ENCODE measurements around the gene MAP2.
"Not testable (repeated sequence)": the region's sequence is repeated elsewhere in the genome, so short reads cannot be mapped to it uniquely, and the experiment has no call there.

The MAP2 gene

DNA sequence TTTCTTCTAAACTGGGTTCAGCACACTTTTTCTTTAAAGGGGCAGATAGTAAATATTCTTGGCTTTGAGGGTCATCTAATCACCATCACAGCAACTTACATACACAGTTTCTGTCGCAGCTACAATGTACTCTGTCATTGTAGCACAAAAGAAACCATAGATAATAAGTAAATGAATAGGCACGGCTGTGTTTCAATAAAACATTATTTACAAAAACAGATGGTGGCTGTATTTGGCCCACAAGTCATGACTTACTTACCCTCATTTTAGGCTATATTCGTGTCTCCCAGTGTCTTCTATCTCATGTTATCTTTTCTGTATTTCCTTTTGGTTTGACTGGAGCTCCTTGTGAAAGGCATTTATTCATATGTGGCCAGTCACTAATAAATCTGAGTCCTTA, 168.3 kb downstream of the MAP2 start:
- TF ChIP-seq, protein P1, sequence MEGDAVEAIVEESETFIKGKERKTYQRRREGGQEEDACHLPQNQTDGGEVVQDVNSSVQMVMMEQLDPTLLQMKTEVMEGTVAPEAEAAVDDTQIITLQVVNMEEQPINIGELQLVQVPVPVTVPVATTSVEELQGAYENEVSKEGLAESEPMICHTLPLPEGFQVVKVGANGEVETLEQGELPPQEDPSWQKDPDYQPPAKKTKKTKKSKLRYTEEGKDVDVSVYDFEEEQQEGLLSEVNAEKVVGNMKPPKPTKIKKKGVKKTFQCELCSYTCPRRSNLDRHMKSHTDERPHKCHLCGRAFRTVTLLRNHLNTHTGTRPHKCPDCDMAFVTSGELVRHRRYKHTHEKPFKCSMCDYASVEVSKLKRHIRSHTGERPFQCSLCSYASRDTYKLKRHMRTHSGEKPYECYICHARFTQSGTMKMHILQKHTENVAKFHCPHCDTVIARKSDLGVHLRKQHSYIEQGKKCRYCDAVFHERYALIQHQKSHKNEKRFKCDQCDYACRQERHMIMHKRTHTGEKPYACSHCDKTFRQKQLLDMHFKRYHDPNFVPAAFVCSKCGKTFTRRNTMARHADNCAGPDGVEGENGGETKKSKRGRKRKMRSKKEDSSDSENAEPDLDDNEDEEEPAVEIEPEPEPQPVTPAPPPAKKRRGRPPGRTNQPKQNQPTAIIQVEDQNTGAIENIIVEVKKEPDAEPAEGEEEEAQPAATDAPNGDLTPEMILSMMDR (IDR thresholded peaks at IDR 0.05) = no peak
- no peak for DNase-seq
- no peaks in the 10 kb centered on the region for H3K27me3 Mint-ChIP-seq (ENCODE audit: low read depth, poor library complexity)
- H3K9me3 Mint-ChIP-seq = no peaks in the 10 kb centered on the region
- no peaks in the 10 kb centered on the region for H3K4me1 Mint-ChIP-seq
- H3K36me3 Mint-ChIP-seq (ENCODE audit: low read depth) = no peaks in the 10 kb centered on the region
- peak overlapping the region; percentile 1 for H3K27ac Mint-ChIP-seq
- no peak overlapping the region for H3K4me3 Mint-ChIP-seq

DNA sequence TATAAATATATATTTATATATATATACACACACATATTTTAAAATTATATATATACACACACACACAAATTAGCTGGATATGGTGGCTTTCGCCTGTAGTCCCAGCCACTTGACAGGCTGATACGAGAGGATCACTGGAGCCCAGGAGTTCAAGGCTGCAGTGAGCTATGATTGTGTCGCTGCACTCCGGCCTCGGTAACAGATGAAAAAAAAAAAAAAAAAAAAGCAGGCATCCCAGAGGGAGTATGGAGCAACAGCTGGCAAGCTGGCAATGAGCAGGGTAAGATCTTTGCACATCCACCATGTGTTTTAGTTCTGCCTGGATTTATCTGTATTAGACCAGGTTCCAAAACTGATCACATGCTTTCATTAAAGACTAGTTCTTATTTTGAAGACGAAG, 170.1 kb downstream of the MAP2 start:
- H3K4me3 Mint-ChIP-seq = no peak overlapping the region
- H3K27ac Mint-ChIP-seq = no peak overlapping the region
- no peak for DNase-seq
- no peaks in the 10 kb centered on the region for H3K27me3 Mint-ChIP-seq (ENCODE audit: low read depth, poor library complexity)
- TF ChIP-seq, protein P1 (IDR thresholded peaks at IDR 0.05) = no peak
- no peaks in the 10 kb centered on the region for H3K9me3 Mint-ChIP-seq
- no peaks in the 10 kb centered on the region for H3K36me3 Mint-ChIP-seq (ENCODE audit: low read depth)
- H3K4me1 Mint-ChIP-seq = no peaks in the 10 kb centered on the region

DNA sequence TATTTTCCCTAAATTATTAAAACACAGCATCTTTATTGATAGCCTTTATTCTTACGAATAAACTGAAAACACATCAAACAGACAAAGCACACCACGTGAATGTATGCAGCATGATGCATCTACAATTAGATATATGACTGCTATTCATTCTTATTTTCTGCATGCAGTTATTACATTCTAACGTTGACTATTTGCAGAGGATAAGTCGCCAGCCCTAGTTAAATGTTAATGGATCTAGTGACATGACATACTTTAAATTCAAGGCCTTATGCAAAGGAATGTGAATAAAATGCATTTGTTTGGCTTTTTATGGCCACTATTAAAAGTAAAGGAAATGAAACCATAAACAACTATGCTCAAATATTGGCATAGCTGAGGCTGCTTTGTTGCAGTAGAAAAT, 172.4 kb downstream of the MAP2 start:
- H3K4me1 Mint-ChIP-seq = no peaks in the 10 kb centered on the region
- no peak overlapping the region for H3K27ac Mint-ChIP-seq
- no peak for DNase-seq
- no peaks in the 10 kb centered on the region for H3K27me3 Mint-ChIP-seq (ENCODE audit: low read depth, poor library complexity)
- no peak overlapping the region for H3K4me3 Mint-ChIP-seq
- TF ChIP-seq, protein P1 (IDR thresholded peaks at IDR 0.05) = no peak
- H3K9me3 Mint-ChIP-seq = peaks cover 4% of the 10 kb centered on the region
- H3K36me3 Mint-ChIP-seq (ENCODE audit: low read depth) = peaks cover 4% of the 10 kb centered on the region

GRCh38 chr2:209598227-209598626, 174.4 kb downstream of the MAP2 start:
- not testable (repeated sequence) for H3K27ac Mint-ChIP-seq; H3K9me3 Mint-ChIP-seq; H3K27me3 Mint-ChIP-seq (ENCODE audit: low read depth, poor library complexity); H3K36me3 Mint-ChIP-seq (ENCODE audit: low read depth); DNase-seq; H3K4me3 Mint-ChIP-seq
- H3K4me1 Mint-ChIP-seq = peaks cover 14% of the 10 kb centered on the region

- peaks cover 4% of the 10 kb centered on the region for H3K9me3 Mint-ChIP-seq
- no peak overlapping the region for H3K27ac Mint-ChIP-seq
- H3K4me1 Mint-ChIP-seq = peaks cover 14% of the 10 kb centered on the region
- H3K36me3 Mint-ChIP-seq (ENCODE audit: low read depth) = peaks cover 4% of the 10 kb centered on the region
- TF ChIP-seq, protein P1 (IDR thresholded peaks at IDR 0.05) = no peak
- H3K27me3 Mint-ChIP-seq (ENCODE audit: low read depth, poor library complexity) = no peaks in the 10 kb centered on the region
- H3K4me3 Mint-ChIP-seq = no peak overlapping the region
- DNase-seq = no peak
Measured at GRCh38 chr2:209600341-209601171, 176.7 kb downstream of the MAP2 start.

GRCh38 chr2:209601497-209601896, 177.7 kb downstream of the MAP2 start:
- Mint-ChIP-seq H3K4me1 (peaks cover 14% of the 10 kb centered on the region), H3K27me3 (ENCODE audit: low read depth, poor library complexity) (no peaks in the 10 kb centered on the region), H3K4me3 (no peak overlapping the region), H3K36me3 (ENCODE audit: low read depth) (peaks cover 4% of the 10 kb centered on the region), H3K27ac (peak overlapping the region; percentile 10), H3K9me3 (peaks cover 4% of the 10 kb centered on the region)
- DNase-seq = no peak
- TF ChIP-seq, protein P1 (IDR thresholded peaks at IDR 0.05) = no peak

Measured in nephron progenitor cell (in vitro differentiated cells).